ENCODE measurements around the gene INSR. TPM values are rescaled to one million over a fixed set of nuclear protein-coding genes. Genes with fewer than 3 reads are reported as not detected.

INSR gene
- total RNA-seq, 1 experiment from 2014 or later, result 7.4 TPM

DNA sequence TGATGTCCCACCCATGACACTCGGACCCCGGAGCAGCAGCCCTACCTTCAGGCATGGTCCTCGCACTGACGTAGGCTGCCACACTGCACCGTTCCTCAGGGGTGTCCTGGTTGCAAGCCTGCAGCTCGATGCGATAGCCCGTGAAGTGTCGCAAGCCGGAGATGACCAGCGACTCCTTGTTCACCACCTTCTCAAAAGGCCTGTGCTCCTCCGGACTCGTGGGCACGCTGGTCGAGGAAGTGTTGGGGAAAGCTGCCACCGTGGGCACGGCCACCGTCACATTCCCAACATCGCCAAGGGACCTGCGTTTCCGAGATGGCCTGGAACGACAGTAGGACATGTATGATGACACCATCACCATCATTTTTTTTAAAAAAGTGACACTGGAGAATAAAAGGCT lies 151.4 kb downstream of the INSR start:
- DNase-seq (ENCODE audit: low read depth), result no peak

DNA sequence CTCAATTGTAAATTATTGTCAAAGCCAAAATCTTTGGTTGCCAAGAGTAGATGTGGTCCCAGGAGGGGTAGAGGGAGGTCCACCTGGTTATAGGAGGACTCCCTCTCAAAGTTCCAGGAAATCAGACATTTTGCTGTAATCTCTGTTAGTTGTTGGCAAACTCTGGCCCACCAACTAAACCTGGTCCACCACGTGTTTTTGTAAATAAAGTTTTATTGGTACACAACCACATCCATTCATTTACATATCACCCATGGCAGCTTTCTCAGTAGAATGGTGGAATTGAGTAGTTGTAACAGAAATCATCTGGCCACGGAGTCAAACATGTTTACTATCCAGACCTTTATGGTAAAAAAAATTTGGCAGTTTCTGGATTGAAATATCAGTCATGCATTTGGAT lies 154.1 kb downstream of the INSR start:
- DNase-seq (ENCODE audit: low read depth), result no peak

DNA sequence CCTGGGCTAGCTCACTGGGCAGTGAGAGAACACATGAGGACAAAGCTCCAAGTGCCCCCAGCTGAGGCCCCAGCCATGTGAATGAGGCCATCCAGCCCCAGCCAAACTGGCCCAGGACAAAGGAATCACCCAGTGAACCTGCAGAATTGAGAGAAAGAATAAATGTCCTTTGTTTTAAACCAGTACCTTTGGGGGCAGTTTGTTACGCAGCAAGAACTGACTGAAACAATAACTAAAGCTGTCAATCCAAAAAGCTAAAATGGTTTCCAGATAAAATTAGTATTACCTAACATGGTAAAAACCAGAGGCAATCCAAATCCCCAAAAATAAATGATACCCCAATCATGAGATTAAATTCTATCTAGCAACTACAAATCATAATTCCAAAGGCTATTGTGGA lies 155.1 kb downstream of the INSR start:
- no peak for DNase-seq (ENCODE audit: low read depth)

DNA sequence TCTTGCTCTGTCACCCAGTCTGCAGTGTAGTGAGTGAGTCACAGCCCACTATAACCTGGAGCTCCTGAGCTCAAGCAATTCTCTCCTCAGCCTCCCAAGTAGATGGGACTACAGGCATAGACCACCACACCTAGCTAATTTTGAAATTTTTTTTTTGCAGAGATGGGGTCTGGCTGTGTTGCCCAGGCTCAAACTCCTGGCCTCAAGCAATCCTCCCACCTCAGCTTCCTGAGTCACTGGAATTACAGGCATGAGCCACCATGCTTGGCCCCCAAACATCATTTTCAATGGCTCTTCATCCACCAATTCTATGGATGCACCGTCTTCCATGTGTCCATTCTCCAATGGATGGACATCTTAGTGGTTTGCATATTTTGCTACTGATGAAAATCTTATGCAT lies 155.8 kb downstream of the INSR start:
- DNase-seq (ENCODE audit: low read depth), result no peak

DNA sequence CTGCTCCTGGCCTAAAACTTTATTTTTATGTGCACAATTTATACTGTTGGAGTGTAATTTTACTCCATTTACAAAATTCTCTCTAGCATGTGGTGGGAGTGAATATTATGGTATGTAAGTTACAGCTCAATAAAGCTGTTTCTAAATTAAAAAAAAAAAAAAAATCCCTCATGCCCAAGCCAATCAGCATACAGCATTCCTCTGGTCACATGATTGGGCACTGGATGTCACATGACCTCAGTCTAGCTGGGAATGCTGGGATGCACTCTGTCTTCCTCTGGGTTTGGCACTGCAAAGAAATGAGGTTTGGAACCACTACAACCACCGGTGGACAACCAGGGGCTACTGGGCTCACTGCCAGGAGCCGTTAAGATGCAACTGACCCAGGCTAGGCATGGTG lies 157.1 kb downstream of the INSR start:
- no peak for DNase-seq (ENCODE audit: low read depth)

DNA sequence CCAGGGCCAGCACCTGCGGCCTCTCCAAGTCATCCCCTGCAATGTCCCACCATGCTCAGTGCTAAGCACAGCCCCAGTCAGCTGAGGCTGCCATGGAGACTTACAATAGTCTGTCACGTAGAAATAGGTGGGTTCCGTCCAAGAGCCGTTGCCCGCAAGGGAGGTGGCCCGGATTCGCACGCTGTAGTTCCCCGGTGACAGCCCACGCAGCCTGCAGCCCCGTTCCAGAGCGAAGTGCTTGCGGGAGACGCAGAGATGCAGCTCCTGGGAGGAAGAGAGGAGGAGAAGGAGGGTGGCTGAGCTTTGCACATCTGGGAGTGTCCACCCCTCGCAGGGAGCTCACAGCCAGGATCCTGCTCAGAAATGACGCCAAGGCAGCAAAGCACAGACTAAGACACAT lies 162.2 kb downstream of the INSR start:
- DNase-seq (ENCODE audit: low read depth), result no peak

DNA sequence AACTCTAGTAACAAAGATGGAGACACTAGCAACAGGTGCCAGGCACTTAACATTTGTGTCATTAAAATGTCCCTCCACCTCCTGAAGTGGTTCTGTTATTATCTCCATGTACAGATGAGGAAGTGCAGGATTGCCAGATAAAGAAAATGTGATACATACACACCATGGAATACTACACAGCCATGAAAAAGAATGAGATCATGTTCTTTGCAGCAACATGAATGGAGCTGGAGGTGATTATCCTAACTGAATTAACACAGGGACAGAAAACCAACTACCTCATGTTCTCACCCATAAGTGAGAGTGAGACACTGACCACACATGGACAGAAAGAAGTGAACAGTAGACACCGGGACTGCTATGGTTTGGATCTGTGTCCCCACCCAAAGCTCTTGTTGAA lies 164.2 kb downstream of the INSR start:
- DNase-seq (ENCODE audit: low read depth), result no peak

DNA sequence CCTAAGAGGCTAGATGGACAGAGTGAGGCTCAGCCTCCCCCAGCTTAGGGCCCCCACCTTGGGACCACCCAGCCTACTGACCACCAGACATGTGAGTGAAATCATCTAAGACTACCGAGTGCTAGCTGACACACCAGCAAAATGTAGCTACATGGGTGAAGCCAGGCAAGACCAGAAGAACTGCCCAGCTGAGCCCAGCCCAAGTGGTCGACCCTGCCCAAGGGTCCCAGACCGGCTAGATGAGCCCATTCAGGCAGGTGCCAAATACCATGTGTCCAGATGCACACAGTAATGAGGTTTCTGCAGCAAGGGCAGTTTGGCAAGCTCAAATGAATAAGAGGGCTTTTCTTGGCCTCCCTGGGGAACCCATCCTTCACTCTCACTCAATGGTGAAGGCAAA lies 168.1 kb downstream of the INSR start:
- DNase-seq (ENCODE audit: low read depth), result no peak

DNA sequence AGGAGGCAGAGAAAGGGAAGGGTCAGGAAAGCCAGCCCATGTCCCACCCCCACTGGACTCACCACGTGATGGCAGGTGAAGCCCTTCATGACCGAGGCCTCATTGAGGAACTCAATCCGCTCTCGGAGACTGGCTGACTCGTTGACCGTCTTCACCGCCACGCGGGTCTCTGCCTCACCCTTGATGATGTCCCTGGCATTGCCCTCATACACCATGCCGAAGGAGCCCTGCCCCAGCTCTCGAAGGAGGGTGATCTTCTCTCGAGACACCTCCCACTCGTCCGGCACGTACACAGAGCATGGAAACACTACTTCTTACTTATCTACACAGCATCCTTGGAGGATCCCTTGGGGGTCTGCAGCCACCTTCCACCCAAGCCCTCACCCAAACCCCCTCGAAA lies 169.0 kb downstream of the INSR start:
- no peak for DNase-seq (ENCODE audit: low read depth)

DNA sequence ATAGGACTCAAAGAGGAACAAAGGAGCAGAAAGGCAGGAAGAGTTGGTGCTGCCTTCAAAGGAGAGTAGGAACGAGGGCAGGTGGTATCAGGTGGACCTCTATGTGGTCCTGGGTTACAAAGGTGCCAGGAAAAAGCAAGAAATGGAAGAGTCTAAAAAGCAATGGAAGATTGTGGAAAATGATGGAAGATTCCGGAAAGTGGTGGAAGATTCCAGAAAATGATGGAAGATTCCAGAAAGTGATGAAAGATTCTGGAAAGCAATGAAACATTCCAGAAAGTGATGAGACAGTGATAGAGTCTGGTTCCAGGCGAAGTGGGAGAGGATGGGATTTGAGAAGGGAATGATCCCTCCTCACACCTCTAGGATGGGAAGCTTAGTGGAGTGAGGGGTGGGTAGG lies 169.4 kb downstream of the INSR start:
- no peak for DNase-seq (ENCODE audit: low read depth)

DNA sequence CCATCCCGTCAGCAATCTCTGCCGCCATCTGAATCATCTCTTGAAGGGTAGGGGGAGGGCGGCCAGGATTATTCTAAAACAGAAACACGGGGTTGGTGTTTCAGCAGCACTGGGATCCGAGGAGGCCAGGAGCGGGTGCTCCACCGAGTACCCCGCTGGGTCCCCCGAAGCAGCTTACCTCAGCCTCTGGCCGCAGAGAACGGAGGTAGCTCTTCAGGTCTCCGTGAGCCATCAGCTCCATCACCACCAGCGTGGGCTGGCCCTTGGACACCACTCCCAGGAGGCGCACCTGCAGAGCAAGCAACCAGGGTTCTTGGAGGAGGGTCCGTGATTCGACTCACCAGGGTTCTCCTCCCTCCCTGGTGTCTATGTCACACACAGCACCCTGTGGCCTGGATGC lies 171.5 kb downstream of the INSR start:
- DNase-seq (ENCODE audit: low read depth), result no peak

DNA sequence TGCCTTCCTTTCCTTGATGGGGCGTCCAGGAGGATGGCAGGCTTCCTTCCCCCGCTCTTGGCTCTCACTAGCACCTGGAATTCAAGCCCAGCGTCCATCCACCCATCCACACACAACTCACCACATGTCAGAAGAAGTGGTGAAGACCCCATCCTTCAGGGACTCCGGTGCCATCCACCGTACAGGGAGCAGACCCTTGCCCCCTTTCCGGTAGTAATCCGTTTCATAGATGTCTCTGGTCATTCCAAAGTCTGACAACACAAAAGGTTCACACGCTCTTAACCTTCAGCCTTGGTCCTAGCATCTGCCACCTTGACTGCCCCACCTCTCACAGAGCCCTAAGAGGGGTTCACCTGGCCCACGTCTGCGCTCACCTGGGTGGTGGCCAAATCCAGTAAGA lies 173.7 kb downstream of the INSR start:
- no peak for DNase-seq (ENCODE audit: low read depth)

DNA sequence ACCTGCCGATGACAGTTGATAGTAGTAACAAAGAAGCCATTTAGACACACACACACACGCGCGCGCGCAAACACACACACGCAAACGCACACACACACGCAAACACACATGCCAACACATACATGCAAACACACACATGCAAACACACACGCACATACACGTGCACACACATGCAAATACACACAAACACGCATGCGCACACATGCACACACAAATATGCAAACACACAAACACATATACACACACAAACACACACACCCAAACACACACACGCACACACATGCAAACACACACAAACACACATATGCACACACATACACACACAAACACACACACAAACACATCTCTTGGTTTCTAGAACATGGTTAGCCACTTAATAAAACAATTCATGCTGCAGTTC lies 174.6 kb downstream of the INSR start:
- no peak for DNase-seq (ENCODE audit: low read depth)

DNA sequence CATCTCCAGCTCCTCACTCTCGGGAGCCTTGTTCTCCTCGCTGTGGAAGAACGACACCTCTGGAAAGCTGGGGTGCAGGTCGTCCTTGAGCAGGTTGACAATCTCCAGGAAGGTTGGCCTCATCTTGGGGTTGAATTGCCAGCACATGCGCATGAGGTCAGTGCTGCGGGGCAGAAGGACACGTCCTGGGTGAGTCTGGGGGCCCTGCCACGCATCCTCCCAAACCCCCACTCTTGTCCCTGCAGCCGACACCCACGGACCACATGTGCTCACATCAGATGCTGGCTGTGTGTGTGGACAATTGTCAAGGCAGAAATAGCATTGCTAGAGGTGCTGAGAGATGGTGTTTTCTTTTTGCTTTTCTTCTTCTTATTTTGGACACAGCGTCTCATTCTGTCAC lies 177.0 kb downstream of the INSR start:
- DNase-seq (ENCODE audit: low read depth), result no peak

DNA sequence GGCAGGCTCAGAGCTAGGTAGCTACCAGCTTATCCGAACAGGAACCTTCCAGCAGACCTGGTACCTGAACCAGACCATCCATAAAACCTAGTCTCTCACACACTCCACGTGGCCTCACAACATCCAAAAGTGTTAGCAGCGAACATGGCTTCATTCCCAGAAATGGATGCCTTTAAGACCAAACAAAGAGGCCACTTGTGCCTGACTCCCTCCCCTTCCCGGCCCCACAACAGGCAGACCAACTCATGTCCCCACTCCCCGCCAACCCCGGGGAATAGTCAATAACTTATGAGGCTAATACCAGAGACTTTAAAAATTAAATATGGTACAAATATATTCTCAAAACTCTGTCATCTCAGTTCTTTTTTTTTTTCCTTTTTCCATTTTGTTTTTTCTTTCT lies 178.5 kb downstream of the INSR start:
- no peak for DNase-seq (ENCODE audit: low read depth)

DNA sequence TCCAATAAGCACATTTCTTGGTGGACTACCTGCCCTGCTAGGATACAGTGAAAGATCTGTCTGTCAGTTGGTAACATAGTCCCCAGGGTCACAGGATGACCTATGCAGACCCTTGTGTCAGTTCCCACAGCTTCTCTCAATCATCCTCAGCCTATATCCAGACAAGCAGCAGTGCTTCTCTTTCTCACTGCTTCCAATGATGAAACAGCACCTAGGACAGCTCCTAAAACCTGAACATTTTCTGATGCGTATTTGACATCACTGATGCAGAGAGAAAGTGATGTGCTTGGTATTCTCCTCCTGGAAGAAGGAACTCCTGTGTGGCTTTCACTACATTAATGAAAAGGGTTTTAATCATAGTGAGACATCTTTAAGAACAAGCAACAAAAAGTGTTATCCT lies 181.0 kb downstream of the INSR start:
- DNase-seq (ENCODE audit: low read depth), result no peak

DNA sequence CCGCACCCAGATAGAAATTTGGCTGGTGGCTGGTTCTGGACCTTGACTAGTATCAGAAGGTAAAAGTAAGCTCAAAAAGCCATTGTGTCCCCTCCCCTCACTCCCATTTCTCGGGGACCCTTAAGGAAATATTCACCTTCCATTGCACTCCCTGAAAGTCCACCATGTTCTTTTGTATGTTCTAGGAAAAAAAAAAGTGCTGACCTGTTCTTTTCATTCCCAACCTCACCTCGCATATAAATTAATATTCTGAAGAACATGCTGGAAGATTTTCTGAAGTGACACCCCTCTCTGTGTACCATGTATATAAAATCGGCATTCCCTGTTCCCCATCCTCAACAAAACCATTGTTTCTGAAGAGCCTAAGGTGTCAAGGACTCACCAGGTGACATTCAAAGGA lies 181.5 kb downstream of the INSR start:
- DNase-seq (ENCODE audit: low read depth), result no peak

DNA sequence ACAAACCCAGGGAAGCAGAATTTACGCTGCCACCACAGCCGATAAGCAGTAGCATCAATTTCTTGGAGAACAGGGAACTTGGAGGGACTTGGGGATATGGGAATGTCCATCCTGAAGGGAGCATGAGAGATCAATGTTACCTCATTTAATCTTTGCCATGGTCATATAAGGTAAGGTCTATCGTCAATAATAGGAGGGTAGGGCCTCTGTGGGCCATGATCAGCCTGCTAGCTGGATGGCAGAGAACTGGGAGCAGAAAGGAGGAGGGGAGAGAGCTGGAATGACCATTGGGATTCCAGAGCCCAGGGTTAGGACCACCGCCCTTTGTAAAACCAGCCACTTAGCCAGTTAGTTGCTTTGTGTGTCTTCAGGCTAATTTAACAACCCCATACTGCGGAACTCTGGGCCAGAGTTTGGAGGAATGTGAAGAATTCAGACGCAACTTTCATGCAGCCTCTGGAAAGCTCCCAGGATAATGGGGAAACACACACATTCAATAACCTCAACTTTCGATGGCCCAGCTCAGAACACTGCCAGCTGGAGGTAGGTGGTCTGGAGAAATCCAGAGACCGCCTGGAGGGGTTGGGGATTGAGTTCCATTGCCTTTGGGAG lies 184.4 kb downstream of the INSR start:
- no peak for DNase-seq (ENCODE audit: low read depth)

DNA sequence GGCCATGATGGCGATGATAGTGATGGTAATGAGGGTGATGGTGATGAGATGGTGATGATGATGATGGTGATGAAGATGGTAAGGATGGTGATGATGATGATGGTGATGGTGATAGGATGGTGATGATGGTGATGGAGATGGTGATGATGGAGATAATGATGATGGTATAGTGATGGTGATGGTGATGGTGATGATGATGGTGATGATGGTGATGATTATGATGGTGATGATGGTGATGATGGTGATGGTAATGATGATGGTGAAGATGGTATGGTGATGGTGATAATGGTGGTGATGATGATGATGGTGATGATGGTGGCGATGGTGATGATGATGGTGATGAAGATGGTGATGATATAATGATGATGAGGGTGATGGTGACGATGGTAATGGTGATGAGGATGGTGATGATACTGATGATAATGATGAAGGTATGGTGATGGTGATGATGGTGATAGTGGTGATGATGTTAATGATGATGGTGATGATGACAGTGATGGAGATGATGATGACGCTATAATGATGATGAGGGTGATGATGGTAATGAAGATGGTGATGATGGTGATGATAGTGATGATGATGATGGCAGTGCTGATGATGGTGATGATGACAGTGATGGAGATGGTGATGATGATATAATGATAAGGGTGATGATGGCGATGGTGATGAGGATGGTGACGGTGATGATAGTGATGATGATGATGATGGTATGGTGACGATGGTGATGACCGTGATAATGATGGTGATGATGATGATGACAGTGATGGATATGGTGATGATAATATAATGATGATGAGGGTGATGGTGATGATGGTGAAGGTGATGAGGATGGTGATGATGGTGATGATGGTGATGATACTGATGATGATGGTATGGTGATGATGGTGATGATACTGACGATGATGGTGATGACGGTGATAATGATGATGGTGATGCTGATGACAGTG lies 187.2 kb downstream of the INSR start:
- no peak for DNase-seq (ENCODE audit: low read depth)

DNA sequence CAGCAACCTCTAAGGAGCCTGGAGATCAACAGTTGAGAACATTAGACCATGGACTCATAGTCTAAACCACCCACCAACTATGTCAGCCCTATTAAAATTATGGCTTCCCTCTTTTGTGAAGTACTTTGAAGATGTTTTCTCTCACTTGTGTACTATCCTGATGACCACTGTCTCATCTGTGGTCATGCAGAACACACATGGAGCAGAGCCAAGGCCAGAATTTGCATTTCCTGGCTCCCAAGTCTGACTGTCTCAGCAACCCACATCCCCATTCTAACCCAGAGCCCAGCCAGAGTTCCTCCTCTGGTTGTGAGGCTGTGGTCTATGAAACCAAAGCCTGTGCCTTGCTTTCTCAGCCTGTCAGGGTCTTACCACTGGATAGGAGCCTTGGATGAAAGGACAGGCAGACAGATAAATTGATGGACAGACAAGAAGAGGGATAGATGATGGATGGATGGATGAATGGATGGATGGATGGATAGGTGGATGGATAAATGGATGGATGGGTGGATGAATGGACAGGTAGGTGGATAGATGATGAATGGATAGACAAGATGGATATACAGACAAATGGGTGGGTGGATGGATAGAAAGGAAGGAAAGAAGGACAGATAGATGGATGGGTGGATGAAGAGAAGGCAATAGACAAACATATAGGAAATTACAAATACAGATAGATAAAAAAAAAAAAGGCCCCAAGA lies 189.3 kb downstream of the INSR start:
- DNase-seq (ENCODE audit: low read depth), result no peak

DNA sequence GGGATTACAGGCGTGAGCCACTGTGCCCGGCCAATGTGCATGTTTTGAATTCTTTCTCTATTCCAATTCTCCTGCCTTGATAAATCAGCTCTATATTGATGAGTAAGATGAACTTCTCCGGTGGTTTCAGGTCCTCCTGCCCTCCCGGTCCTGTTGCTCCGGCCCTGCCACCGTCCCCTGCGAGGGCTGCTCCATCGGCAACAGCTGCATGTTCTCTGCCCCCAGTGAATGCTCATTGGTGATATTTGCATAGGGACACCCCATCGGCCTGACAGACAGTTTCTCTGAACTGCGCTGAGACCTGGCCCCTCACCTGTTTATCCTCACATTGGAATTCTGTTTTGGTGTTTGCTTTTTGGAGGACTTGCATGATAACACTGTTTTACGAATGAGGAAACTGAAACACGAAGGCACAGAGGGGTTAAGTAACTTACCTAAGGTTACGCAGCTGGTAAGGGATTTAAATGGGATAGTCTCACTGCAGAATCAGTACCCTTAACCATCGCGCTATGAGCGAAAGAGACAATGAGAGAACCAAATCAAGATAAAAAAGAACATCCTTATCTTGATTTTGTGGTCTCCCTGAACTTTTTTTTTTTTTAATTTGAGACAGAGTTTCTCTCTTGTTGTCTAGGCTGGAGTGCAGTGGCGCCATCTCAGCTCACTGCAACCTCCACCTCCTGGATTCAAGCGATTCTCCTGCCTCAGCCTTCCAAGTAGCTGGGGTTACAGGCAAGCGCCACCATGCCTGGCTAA lies 192.5 kb downstream of the INSR start:
- DNase-seq (ENCODE audit: low read depth), result no peak

DNA sequence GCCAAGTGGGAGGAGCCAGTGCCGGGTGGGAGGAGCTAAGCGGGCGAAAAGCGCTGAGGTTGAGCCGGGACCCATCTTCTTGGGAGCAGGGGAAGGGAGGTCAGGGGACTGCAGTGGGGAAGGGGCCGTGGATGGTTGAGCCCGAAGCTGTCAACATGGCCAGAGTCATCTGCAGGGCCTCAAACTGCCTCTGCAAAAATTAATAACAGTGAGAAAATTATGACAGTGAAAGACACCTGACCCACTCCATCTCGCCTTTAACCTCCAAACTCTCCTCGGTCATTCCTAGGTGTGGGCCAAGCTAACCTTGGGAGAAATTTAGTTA lies 194.7 kb downstream of the INSR start:
- no peak for DNase-seq (ENCODE audit: low read depth)

Data from LHCN-M2 (cell line).